HG03442 (cell line): Measurements from ENCODE around the gene ARSG.
"Not testable (repeated sequence)": the region's sequence is repeated elsewhere in the genome, so short reads cannot be mapped to it uniquely, and the experiment has no call there.

ENCODE experiments used
- ATAC-seq: cut with Tn5 transposase; IDR thresholded peaks from one replicate; pipeline ENCODE4 v1.9.1; 2021; ENCODE audit warnings: mild to moderate bottlenecking, moderate library complexity; ENCODE audit not compliant: unreplicated experiment

ARSG gene

GRCh38 chr17:68302666-68303065, 11.4 kb downstream of the ARSG start:
- ATAC-seq: no peak

- no peak for ATAC-seq
Measured at GRCh38 chr17:68304706-68305105, 13.4 kb downstream of the ARSG start.

GRCh38 chr17:68305142-68305541, 13.8 kb downstream of the ARSG start:
- no peak for ATAC-seq

- no peak for ATAC-seq
Measured at GRCh38 chr17:68306819-68307218, 15.5 kb downstream of the ARSG start.

DNA sequence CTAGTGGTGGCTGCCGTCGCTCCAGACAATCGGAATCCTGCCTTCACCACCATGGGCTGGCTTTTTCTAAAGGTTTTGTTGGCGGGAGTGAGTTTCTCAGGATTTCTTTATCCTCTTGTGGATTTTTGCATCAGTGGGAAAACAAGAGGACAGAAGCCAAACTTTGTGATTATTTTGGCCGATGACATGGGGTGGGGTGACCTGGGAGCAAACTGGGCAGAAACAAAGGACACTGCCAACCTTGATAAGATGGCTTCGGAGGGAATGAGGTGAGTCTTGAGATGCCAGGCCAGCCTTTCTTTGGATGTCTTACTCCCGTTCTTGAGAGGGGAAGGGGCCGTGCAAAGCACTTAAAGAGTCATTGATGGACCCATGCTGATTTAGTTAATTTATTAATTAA, 16.1 kb downstream of the ARSG start:
- ATAC-seq: no peak

- not testable (repeated sequence) for ATAC-seq
Measured at GRCh38 chr17:68308486-68308885, 17.2 kb downstream of the ARSG start.

DNA sequence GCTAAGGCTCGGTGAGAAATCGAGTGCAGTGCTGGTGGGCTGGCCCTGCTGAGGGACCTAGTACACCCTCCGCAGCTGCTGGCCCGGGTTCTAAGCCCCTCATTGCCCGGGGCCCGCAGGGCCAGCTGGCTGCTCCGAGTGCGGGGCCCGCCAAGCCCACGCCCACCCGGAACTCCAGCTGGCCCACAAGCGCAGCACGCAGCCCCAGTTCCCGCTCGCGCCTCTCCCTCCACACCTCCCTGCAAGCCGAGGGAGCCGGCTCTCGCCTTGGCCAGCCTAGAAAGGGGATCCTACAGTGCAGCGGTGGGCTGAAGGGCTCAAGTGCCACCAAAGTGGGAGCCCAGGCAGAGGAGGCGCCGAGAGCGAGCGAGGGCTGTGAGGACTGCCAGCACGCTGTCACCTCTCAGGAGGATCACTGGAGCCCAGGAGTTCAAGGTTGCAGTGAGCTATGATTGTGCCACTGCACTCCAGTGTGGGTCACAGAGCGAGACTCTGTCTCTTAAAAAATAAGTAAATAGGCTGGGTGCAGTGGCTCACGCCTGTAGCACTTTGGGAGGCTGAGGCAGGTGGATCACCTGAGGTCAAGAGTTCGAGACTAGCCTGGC, 17.9 kb downstream of the ARSG start:
- ATAC-seq: not testable (repeated sequence)

GRCh38 chr17:68310152-68310551, 18.9 kb downstream of the ARSG start:
- ATAC-seq: no peak

GRCh38 chr17:68314916-68315535, 23.7 kb downstream of the ARSG start:
- no peak for ATAC-seq

DNA sequence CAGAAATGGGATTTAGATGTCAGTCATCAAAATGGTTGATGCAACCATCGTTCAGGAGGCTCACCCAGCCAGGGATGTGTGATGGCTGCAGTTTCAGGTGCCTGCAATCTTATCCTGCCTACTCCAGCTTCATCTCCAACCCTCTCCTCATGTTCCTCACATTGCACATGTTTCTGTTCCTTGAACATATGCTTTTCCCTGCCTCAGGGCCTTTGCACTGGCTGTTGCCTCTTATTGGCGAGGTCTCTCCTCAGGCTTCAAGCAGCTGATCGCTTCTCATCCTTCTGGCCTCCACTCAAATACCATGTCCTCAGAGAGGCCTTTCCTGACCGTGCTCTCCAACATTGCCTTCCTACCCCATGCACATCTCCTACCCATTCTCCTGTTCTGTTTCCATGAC, 24.6 kb downstream of the ARSG start:
- no peak for ATAC-seq

- ATAC-seq: no peak
Measured at GRCh38 chr17:68317458-68317857, 26.2 kb downstream of the ARSG start.

GRCh38 chr17:68318103-68318991, 27.1 kb downstream of the ARSG start:
- ATAC-seq: peak; percentile 59

GRCh38 chr17:68319410-68320162, 28.3 kb downstream of the ARSG start:
- no peak for ATAC-seq

- no peak for ATAC-seq
Measured at GRCh38 chr17:68320311-68320865, 29.1 kb downstream of the ARSG start.

GRCh38 chr17:68320943-68321555, 29.8 kb downstream of the ARSG start:
- no peak for ATAC-seq

DNA sequence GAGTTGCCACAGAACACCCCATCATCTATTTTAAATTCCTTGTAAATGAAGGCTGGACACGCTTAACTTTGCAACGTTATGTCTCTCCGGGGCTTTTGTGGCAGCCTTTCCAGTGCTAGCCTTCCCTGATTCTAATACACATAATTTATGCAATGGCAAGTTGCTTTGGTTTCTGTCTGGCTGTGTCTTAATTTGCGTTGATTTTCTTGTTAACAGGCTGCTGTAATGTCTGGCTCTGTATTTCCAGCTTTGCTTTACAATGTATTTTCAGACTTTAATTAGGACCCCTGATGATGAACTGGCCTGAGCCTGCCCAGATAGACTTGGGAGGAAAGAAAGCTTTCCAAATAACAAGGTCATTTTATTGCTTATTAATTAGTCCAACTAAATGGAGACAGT, 30.3 kb downstream of the ARSG start:
- no peak for ATAC-seq

- ATAC-seq: no peak
Measured at GRCh38 chr17:68322630-68323029, 31.3 kb downstream of the ARSG start.

DNA sequence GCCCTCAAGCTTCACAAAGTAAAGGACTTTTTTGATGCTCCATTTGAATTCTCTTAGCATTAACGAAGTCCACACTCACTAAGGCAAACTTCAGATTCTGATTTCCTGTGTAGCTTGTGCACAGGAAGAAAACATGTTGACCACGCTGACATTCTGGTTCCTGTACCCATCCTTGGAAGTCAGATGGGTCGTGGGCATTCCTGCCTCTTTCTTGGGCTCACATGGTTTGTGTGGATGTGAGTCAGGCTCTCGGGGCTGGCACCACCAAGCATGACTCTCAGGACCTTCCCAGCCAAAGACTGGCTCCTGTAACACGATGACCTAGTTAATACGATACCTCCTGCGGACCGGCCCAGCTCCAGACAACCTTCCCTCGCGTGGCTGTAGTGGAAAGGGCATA, 32.8 kb downstream of the ARSG start:
- ATAC-seq: no peak

DNA sequence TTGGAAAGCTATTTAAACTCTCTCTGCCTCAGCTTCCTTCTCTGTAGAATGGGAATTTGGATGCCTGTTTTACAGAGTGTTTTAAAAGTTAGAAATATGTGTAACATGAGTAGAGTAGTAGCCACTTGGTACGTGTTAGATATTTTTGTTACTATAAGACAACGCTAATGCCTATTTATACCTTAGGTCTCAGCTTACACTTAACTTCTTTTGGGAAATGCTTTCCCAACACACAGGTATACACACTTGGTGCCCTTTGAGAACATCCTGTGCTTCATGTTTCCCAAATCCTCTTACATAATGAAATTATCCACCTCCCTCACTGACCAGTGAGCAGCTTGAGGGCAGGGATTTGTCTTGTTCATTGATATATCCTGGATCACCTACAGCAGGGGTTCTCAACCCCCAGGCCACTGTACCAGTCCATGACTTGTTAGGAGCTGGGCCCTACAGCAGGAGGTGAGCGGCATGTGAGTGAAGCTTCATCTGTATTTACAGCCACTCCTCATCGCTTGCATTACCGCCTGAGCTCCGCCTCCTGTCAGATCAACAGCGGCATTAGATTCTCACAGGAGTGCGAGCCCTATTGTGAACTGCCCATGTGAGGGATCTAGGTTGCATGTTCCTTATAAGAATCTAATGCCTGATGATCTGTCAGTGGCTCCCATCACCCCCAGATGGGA, 33.5 kb downstream of the ARSG start:
- ATAC-seq: no peak

- ATAC-seq: no peak
Measured at GRCh38 chr17:68325961-68326360, 34.7 kb downstream of the ARSG start.
